Umbilical cord (tissue), 2 donors: ENCODE results near the gene OR4M1. TPM values are rescaled to one million over a fixed set of nuclear protein-coding genes. Genes with fewer than 3 reads are reported as not detected.
"Not testable (repeated sequence)": the region's sequence is repeated elsewhere in the genome, so short reads cannot be mapped to it uniquely, and the experiment has no call there.

Source experiments
- DNase-seq: peaks from one replicate; pipeline ENCODE4 v3.0.0-alpha.2; 2015; ENCODE audit warnings: low spot score
- total RNA-seq: library from RNA; depleted of rRNA; stranded (reverse); fragments of >200 nt; gene quantifications from one replicate; pipeline ENCODE4 v1.2.3, GENCODE V29; 2014; ENCODE audit warnings: low replicate concordance; ENCODE audit not compliant: insufficient read depth

OR4M1 gene
- total RNA-seq, 1 donor from 2014 or later: 12.5 TPM

GRCh38 chr14:19821016-19821415 is 47.7 kb downstream of the OR4M1 start:
- DNase-seq: not testable (repeated sequence)

- DNase-seq: no peak
Observed at GRCh38 chr14:19823178-19823577, 49.9 kb downstream of the OR4M1 start.

GRCh38 chr14:19823765-19824164 is 50.5 kb downstream of the OR4M1 start:
- no peak for DNase-seq

- DNase-seq: not testable (repeated sequence)
Observed at GRCh38 chr14:19827626-19828244, 54.4 kb downstream of the OR4M1 start.

- DNase-seq: no peak
Observed at GRCh38 chr14:19828314-19828713, 55.0 kb downstream of the OR4M1 start.

Other genes starting within 250 kb of the OR4M1 start
- 3.9 TPM for gene OR11H2, start 59.6 kb upstream of the OR4M1 start, total RNA-seq
- gene OR4Q3, start 29.9 kb upstream of the OR4M1 start, total RNA-seq: 4.6 TPM
- gene OR4N2, start 30.3 kb downstream of the OR4M1 start, total RNA-seq: 5.3 TPM
- gene OR4K2, start 101.6 kb downstream of the OR4M1 start, total RNA-seq: 6.3 TPM
- 5.8 TPM for gene OR4K5, start 147.1 kb downstream of the OR4M1 start, total RNA-seq
- 2.2 TPM for gene OR4K1, start 157.4 kb downstream of the OR4M1 start, total RNA-seq
- gene OR4K15, start 202.1 kb downstream of the OR4M1 start, total RNA-seq: 8.4 TPM
- 1.4 TPM for gene OR4Q2, start 228.7 kb downstream of the OR4M1 start, total RNA-seq
- 5.1 TPM for gene OR4K14, start 245.8 kb downstream of the OR4M1 start, total RNA-seq